Ectodermal cell (in vitro differentiated cells): ENCODE data around the gene GATA5.
"Not testable (repeated sequence)": the region's sequence is repeated elsewhere in the genome, so short reads cannot be mapped to it uniquely, and the experiment has no call there.

Experiments used
- H3K27ac ChIP-seq: 2 replicates; pipeline ENCODE4 v1.7.0; 2013; ENCODE audit warnings: mild to moderate bottlenecking, low read depth, low read length; ENCODE audit not compliant: insufficient read depth, poor library complexity, severe bottlenecking
- H3K27me3 ChIP-seq: 2 replicates; pipeline ENCODE4 v1.7.0; 2013; ENCODE audit warnings: mild to moderate bottlenecking, low read length; ENCODE audit not compliant: insufficient read depth, control insufficient read depth, poor library complexity, severe bottlenecking
- H3K36me3 ChIP-seq: one replicate; pipeline ENCODE4 v1.7.0; 2013; ENCODE audit warnings: low read length; ENCODE audit not compliant: control insufficient read depth, insufficient read depth
- H3K4me1 ChIP-seq: one replicate; pipeline ENCODE4 v1.7.0; 2013; ENCODE audit warnings: low read length; ENCODE audit not compliant: control insufficient read depth, insufficient read depth
- H3K4me3 ChIP-seq: 2 replicates; pipeline ENCODE4 v1.7.0; 2013; ENCODE audit warnings: low read depth, low read length, control low read depth; ENCODE audit not compliant: insufficient read depth
- H3K9me3 ChIP-seq: 2 replicates; pipeline ENCODE4 v1.7.0; 2013; ENCODE audit warnings: mild to moderate bottlenecking, low read length, moderate library complexity; ENCODE audit not compliant: control insufficient read depth
- WGBS, 2 experiments: methylation state at CpG; one replicate each; pipeline ENCODE4 v1.1.7; 2013; ENCODE audit warnings: missing lambda C conversion rate in 2 of 2; 5-methylcytosine and 5-hydroxymethylcytosine counted together

GATA5 gene

GRCh38 chr20:62433658-62434497 is 41.9 kb downstream of the GATA5 start:
- H3K27ac ChIP-seq = no peak overlapping the region

GRCh38 chr20:62430866-62431447 is 44.8 kb downstream of the GATA5 start:
- Histone ChIP-seq H3K9me3 (no peaks in the 10 kb centered on the region), H3K4me1 (peaks cover 10% of the 10 kb centered on the region), H3K27me3 (no peaks in the 10 kb centered on the region), H3K36me3 (no peaks in the 10 kb centered on the region), H3K27ac (no peak overlapping the region), H3K4me3 (no peak overlapping the region)
- WGBS, 2 experiments = 78 to 80% methylated on average over 23 of the region's 23 CpGs

More at GRCh38 chr20:62433658-62434497, 41.9 kb downstream of the GATA5 start:
- 91 to 92% methylated on average over 30 to 32 of the region's 32 CpGs for WGBS, 2 experiments
- Histone ChIP-seq H3K9me3 (no peaks in the 10 kb centered on the region), H3K36me3 (no peaks in the 10 kb centered on the region), H3K4me3 (no peak overlapping the region), H3K4me1 (peaks cover under 1% of the 10 kb centered on the region), H3K27me3 (no peaks in the 10 kb centered on the region)

GRCh38 chr20:62430311-62430853 is 45.4 kb downstream of the GATA5 start:
- 85 to 90% methylated on average over 9 to 10 of the region's 10 CpGs for WGBS, 2 experiments
- Histone ChIP-seq H3K4me1 (peaks cover 10% of the 10 kb centered on the region), H3K27ac (no peak overlapping the region), H3K27me3 (no peaks in the 10 kb centered on the region), H3K36me3 (no peaks in the 10 kb centered on the region), H3K4me3 (no peak overlapping the region), H3K9me3 (no peaks in the 10 kb centered on the region)

GRCh38 chr20:62429455-62430310 is 46.1 kb downstream of the GATA5 start:
- 91 to 93% methylated on average over 23 of the region's 23 CpGs for WGBS, 2 experiments
- Histone ChIP-seq H3K4me1 (peaks cover 10% of the 10 kb centered on the region), H3K27ac (no peak overlapping the region), H3K4me3 (no peak overlapping the region), H3K36me3 (no peaks in the 10 kb centered on the region), H3K9me3 (no peaks in the 10 kb centered on the region), H3K27me3 (no peaks in the 10 kb centered on the region)

- no peaks in the 10 kb centered on the region for H3K9me3 ChIP-seq
- no peak overlapping the region for H3K27ac ChIP-seq
- H3K36me3 ChIP-seq = no peaks in the 10 kb centered on the region
- 86 to 88% methylated on average over 31 of the region's 31 CpGs for WGBS, 2 experiments
- H3K4me1 ChIP-seq = peaks cover 10% of the 10 kb centered on the region
- H3K4me3 ChIP-seq = no peak overlapping the region
- H3K27me3 ChIP-seq = no peaks in the 10 kb centered on the region
These were observed 47.1 kb downstream of the GATA5 start for GRCh38 chr20:62428396-62429295.

- Histone ChIP-seq H3K27me3 (no peaks in the 10 kb centered on the region), H3K27ac (no peak overlapping the region), H3K4me3 (no peak overlapping the region), H3K36me3 (no peaks in the 10 kb centered on the region), H3K9me3 (no peaks in the 10 kb centered on the region), H3K4me1 (peaks cover 10% of the 10 kb centered on the region)
- 94 to 95% methylated on average over 10 of the region's 10 CpGs for WGBS, 2 experiments
These were observed 47.8 kb downstream of the GATA5 start for GRCh38 chr20:62428002-62428372.

GRCh38 chr20:62427172-62428001 is 48.4 kb downstream of the GATA5 start, which contains the start of gene RBBP8NL:
Gene RBBP8NL (minus strand): TSS chr20:62427539. CDS start chr20:62419647, 7,892 bp downstream.
- Histone ChIP-seq H3K4me1 (peaks cover 10% of the 10 kb centered on the region), H3K27me3 (no peaks in the 10 kb centered on the region), H3K9me3 (no peaks in the 10 kb centered on the region), H3K4me3 (no peak within 1 kb of the TSS), H3K36me3 (no peaks in the 10 kb centered on the region), H3K27ac (no peak within 1 kb of the TSS)
- 84 to 85% methylated on average over 28 of the region's 28 CpGs for WGBS, 2 experiments

- no peaks in the 10 kb centered on the region for H3K9me3 ChIP-seq
- WGBS, 2 experiments = 55 to 56% methylated on average over 22 of the region's 22 CpGs
- H3K4me1 ChIP-seq = peaks cover 10% of the 10 kb centered on the region
- no peaks in the 10 kb centered on the region for H3K36me3 ChIP-seq
- H3K27me3 ChIP-seq = no peaks in the 10 kb centered on the region
- H3K27ac ChIP-seq = no peak overlapping the region
- no peak overlapping the region for H3K4me3 ChIP-seq
These were observed 49.1 kb downstream of the GATA5 start for GRCh38 chr20:62426699-62427131.

GRCh38 chr20:62426059-62426348 is 49.8 kb downstream of the GATA5 start:
- peaks cover 10% of the 10 kb centered on the region for H3K4me1 ChIP-seq
- H3K9me3 ChIP-seq, H3K27me3 ChIP-seq, H3K27ac ChIP-seq, H3K4me3 ChIP-seq, H3K36me3 ChIP-seq: not testable (repeated sequence)
- 97 to 98% methylated on average over 4 of the region's 4 CpGs for WGBS, 2 experiments
